ENCODE measurements around the gene TSPYL1. TPM values are rescaled to one million over a fixed set of nuclear protein-coding genes. Genes with fewer than 3 reads are reported as not detected.

Gene TSPYL1
- total and polyA plus RNA-seq, 10 of the 15 experiments (the other 5 are each of a cell fraction or from before 2014, with no cell fraction given), result 22.9 to 44.1 (median 27.0) TPM

- Histone ChIP-seq H3K9ac (ENCODE audit: control insufficient read depth, insufficient read depth, low read length) (no peak overlapping the region), H3K4me2 (ENCODE audit: control insufficient read depth, insufficient read depth) (no peak overlapping the region), H3K9me3 (replicated peaks; ENCODE audit: control insufficient read depth, insufficient read depth, low read length) (no peaks in the 10 kb centered on the region; the same call in 2 of the 3 replicates), H3K27me3 (replicated peaks in 1 of 2; ENCODE audit: control insufficient read depth in 2 of 2, insufficient read depth in 2 of 2, low read length in 1 of 2) (no peaks in the 10 kb centered on the region), H3K79me2 (ENCODE audit: control insufficient read depth, insufficient read depth, low read length) (peaks cover 24% of the 10 kb centered on the region), H3K4me3 (no peak overlapping the region), H3K27ac (ENCODE audit: control insufficient read depth, insufficient read depth) (no peak overlapping the region), H2AFZ (ENCODE audit: control insufficient read depth, low read depth, low read length) (no peak overlapping the region), H4K20me1 (ENCODE audit: control insufficient read depth, insufficient read depth) (no peaks in the 10 kb centered on the region), H3K4me1 (ENCODE audit: control insufficient read depth, insufficient read depth, low read length) (no peaks in the 10 kb centered on the region), H3K36me3 (ENCODE audit: control insufficient read depth in 2 of 2, insufficient read depth in 2 of 2, low read length in 1 of 2) (no peaks in the 10 kb centered on the region)
- ATAC-seq, result no peak
- TF ChIP-seq JUNB (IDR thresholded peaks at IDR 0.05) (no peak), CREB1 (IDR thresholded peaks at IDR 0.05; ENCODE audit: low read depth) (no peak), IKZF1 (conservative IDR thresholded peaks at IDR 0.05) (no peak), TAF1 (IDR thresholded peaks at IDR 0.05; ENCODE audit: borderline replicate concordance, low read depth, low read length) (no peak), POLR2AphosphoS2 (IDR thresholded peaks at IDR 0.05; ENCODE audit: low read depth, low read length) (no peak), HCFC1 (IDR thresholded peaks at IDR 0.05; ENCODE audit: low read length) (no peak), BRCA1 (IDR thresholded peaks at IDR 0.05; ENCODE audit: low read depth, low read length) (no peak), NFXL1 (IDR thresholded peaks at IDR 0.05; ENCODE audit: borderline replicate concordance) (no peak), RCOR1 (conservative IDR thresholded peaks at IDR 0.05; ENCODE audit: low read depth, low read length) (no peak), BMI1 (IDR thresholded peaks at IDR 0.05; ENCODE audit: borderline replicate concordance) (no peak), BCL11A (IDR thresholded peaks at IDR 0.05; ENCODE audit: low read depth, low read length) (no peak), CEBPZ (IDR thresholded peaks at IDR 0.05; ENCODE audit: low read depth, low read length) (no peak), PKNOX1 (IDR thresholded peaks at IDR 0.05) (no peak), ZNF384 (IDR thresholded peaks at IDR 0.05; ENCODE audit: borderline replicate concordance, low read depth, low read length) (no peak), SRF (IDR thresholded peaks at IDR 0.05; ENCODE audit: low read depth in 2 of 2, low read length in 2 of 2) (no peak), E4F1 (IDR thresholded peaks at IDR 0.05; ENCODE audit: borderline replicate concordance, partially characterized antibody) (no peak), CBX5 (IDR thresholded peaks at IDR 0.05; ENCODE audit: low read depth) (no peak), FOXM1 (IDR thresholded peaks at IDR 0.05; ENCODE audit: low read depth, low read length) (no peak), MYC (IDR thresholded peaks at IDR 0.05; ENCODE audit: insufficient read depth, insufficient read length, insufficient replicate concordance, low read length, severe bottlenecking) (no peak)
- no TSS peak for BruUV-seq (replicated peaks)
- intact Hi-C loops (cut with micrococcal nuclease; ENCODE audit: unreplicated experiment), result no loop called here
- no peak for DNase-seq (ENCODE audit: low read depth, low spot score)
- ChIA-PET POLR2A (no interaction called here), SMC1A (ENCODE audit: uncharacterized antibody, unreplicated experiment) (interaction anchor here (1.0 to 1.5 kb wide), 2 partner anchors 15 to 282 kb away, joined by 3 to 5 read pairs; no protein-coding TSS in a partner anchor), CTCF (interaction anchor here (0.6 to 1.7 kb wide), 6 partner anchors 10 to 288 kb away, joined by 3 to 6 read pairs (median 4); partner anchors contain the start of gene RWDD1), RAD21 (ENCODE audit: unreplicated experiment) (no interaction called here)
- WGBS (ENCODE audit: insufficient coverage, insufficient replicate concordance, low lambda C conversion rate, missing lambda C conversion rate), result 92% methylated on average over 1 of the region's 1 CpG
- no peak for FAIRE-seq
- in situ Hi-C loops (cut with MboI), result no loop called here
Observed at GRCh38 chr6:116283191-116283590, 3.5 kb upstream of the TSPYL1 start.
